ENCODE data around the gene ARL2BP. TPM values are rescaled to one million over a fixed set of nuclear protein-coding genes. Genes with fewer than 3 reads are reported as not detected.
A peak's percentile ranks its signal among the peaks of the same experiment; 100 is the strongest.

Gene ARL2BP
- total and polyA plus RNA-seq, 2 of the 13 experiments (the other 11 are each of a cell fraction or from before 2014, with no cell fraction given) = 64.3 to 67.6 TPM

GRCh38 chr16:57263541-57264351 lies 18.7 kb downstream of the ARL2BP start:
- no peak for FAIRE-seq

More at GRCh38 chr16:57263541-57264351, 18.7 kb downstream of the ARL2BP start:
- no peak overlapping the region for H3K9ac ChIP-seq (ENCODE audit: insufficient read depth, low read depth, low read length)
- no peak overlapping the region for H2AFZ ChIP-seq (ENCODE audit: low read length)
- H3K79me2 ChIP-seq (ENCODE audit: insufficient read depth, low read length) = peaks cover 15% of the 10 kb centered on the region
- ChIA-PET POLR2A (interaction anchor here (1.7 to 3.1 kb wide), 2 partner anchors 11 to 19 kb away, joined by 4 to 11 read pairs; partner anchors contain the start of gene ARL2BP), CTCF (ENCODE audit: low intra/inter-chr PET ratio, low total read pairs) (no interaction called here)
- H3K4me3 ChIP-seq (replicated peaks in 1 of 3; ENCODE audit: insufficient read depth in 1 of 3, low read depth in 2 of 3, low read length in 3 of 3) = no peak overlapping the region
- H3K9me3 ChIP-seq (ENCODE audit: low read length) = no peaks in the 10 kb centered on the region
- in situ Hi-C loops (cut with HindIII; ENCODE audit: extremely low pct_ligation_motif_present, low pct_unique_long_range_greater_than_20kb) (no loop called here), intact Hi-C loops (cut with micrococcal nuclease; ENCODE audit: unreplicated experiment) (no loop called here)
- BruUV-seq (replicated peaks) = no TSS peak
- peaks cover 28% of the 10 kb centered on the region for H3K4me1 ChIP-seq (ENCODE audit: insufficient read depth, low read length)
- ATAC-seq (no peak), DNase-seq (ENCODE audit: low spot score) (no peak)
- H3K36me3 ChIP-seq (replicated peaks in 1 of 2; ENCODE audit: control insufficient read depth in 1 of 2, insufficient read depth in 2 of 2, low read length in 2 of 2) = peaks cover 23 to 43% of the 10 kb centered on the region in 2 experiments; a peak in 4 of 5 replicates
- 0 out of 2 replicates have a peak overlapping the region, but pooled peaks have one; percentile 18 for H3K4me2 ChIP-seq (ENCODE audit: low read depth, low read length)
- 84% methylated on average over 12 of the region's 18 CpGs for WGBS (ENCODE audit: low lambda C conversion rate)
- H3K27ac ChIP-seq (ENCODE audit: extremely low read length, insufficient read depth, low read length) = no peak overlapping the region
- H3K27me3 ChIP-seq (ENCODE audit: control insufficient read depth in 1 of 2, insufficient read depth in 2 of 2, low read length in 2 of 2) = no peaks in the 10 kb centered on the region
- peaks cover 5% of the 10 kb centered on the region for H4K20me1 ChIP-seq (ENCODE audit: insufficient read depth, low read length)
- TF ChIP-seq CBX5 (CRISPR knock-in tag; IDR thresholded peaks at IDR 0.05; ENCODE audit: borderline replicate concordance) = no peak
- no peak for TF ChIP-seq CBX2 (IDR thresholded peaks at IDR 0.05; ENCODE audit: low read depth, low read length)
- no peak for TF ChIP-seq CBX2 (CRISPR knock-in tag; IDR thresholded peaks at IDR 0.05; ENCODE audit: low read depth)
- TF ChIP-seq ZBTB3 (CRISPR knock-in tag; IDR thresholded peaks at IDR 0.05; ENCODE audit: borderline replicate concordance, low read depth) = no peak
- TF ChIP-seq KLF6 (CRISPR knock-in tag; IDR thresholded peaks at IDR 0.05) = no peak
- no peak for TF ChIP-seq ZNF343 (CRISPR knock-in tag; IDR thresholded peaks at IDR 0.05)
- TF ChIP-seq NCOR1 (IDR thresholded peaks at IDR 0.05; ENCODE audit: borderline replicate concordance, low read length) = no peak
- no peak for TF ChIP-seq ZBED4 (CRISPR knock-in tag; IDR thresholded peaks at IDR 0.05; ENCODE audit: borderline replicate concordance)
- no peak for TF ChIP-seq MYPOP (CRISPR knock-in tag; IDR thresholded peaks at IDR 0.05)
